ENCODE measurements around the gene PPT2.

Gene PPT2

GRCh38 chr6:32109765-32110160, 44.2 kb upstream of the PPT2 start:
- DNase-seq (ENCODE audit: low read depth), result no peak
- H3K4me3 ChIP-seq (ENCODE audit: low read depth, low read length), result no peak overlapping the region
- TF ChIP-seq, protein P1, sequence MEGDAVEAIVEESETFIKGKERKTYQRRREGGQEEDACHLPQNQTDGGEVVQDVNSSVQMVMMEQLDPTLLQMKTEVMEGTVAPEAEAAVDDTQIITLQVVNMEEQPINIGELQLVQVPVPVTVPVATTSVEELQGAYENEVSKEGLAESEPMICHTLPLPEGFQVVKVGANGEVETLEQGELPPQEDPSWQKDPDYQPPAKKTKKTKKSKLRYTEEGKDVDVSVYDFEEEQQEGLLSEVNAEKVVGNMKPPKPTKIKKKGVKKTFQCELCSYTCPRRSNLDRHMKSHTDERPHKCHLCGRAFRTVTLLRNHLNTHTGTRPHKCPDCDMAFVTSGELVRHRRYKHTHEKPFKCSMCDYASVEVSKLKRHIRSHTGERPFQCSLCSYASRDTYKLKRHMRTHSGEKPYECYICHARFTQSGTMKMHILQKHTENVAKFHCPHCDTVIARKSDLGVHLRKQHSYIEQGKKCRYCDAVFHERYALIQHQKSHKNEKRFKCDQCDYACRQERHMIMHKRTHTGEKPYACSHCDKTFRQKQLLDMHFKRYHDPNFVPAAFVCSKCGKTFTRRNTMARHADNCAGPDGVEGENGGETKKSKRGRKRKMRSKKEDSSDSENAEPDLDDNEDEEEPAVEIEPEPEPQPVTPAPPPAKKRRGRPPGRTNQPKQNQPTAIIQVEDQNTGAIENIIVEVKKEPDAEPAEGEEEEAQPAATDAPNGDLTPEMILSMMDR (IDR thresholded peaks at IDR 0.05; ENCODE audit: low read depth, low read length, missing control alignments), result no peak

DNA sequence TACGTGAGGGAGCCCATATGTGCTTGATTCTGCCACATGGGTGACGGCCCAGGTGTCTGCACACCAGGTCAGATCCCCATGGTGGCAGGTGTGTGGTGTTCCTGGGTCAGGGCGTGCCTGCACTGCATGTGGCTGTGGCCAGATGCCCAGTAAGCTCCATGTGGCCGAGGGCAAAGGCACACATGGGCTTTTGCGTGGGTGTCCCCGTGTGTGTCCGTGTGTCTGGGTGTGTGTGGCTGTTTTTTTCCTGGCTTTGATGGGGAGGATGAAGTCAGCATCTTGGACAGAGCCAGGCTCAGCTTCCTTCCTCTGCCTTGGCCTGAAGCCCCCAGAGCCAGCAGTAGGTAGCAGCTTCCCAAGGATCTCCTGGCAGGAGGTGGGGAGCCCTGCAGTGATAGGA, 43.3 kb upstream of the PPT2 start:
- no peak overlapping the region for H3K4me3 ChIP-seq (ENCODE audit: low read depth, low read length)
- DNase-seq (ENCODE audit: low read depth), result no peak
- TF ChIP-seq, protein P1 (IDR thresholded peaks at IDR 0.05; ENCODE audit: low read depth, low read length, missing control alignments), result no peak

- TF ChIP-seq, protein P1 (IDR thresholded peaks at IDR 0.05; ENCODE audit: low read depth, low read length, missing control alignments), result no peak
- no peak for DNase-seq (ENCODE audit: low read depth)
- H3K4me3 ChIP-seq (ENCODE audit: low read depth, low read length), result no peak overlapping the region
Measured at GRCh38 chr6:32111424-32112066, 42.4 kb upstream of the PPT2 start.

DNA sequence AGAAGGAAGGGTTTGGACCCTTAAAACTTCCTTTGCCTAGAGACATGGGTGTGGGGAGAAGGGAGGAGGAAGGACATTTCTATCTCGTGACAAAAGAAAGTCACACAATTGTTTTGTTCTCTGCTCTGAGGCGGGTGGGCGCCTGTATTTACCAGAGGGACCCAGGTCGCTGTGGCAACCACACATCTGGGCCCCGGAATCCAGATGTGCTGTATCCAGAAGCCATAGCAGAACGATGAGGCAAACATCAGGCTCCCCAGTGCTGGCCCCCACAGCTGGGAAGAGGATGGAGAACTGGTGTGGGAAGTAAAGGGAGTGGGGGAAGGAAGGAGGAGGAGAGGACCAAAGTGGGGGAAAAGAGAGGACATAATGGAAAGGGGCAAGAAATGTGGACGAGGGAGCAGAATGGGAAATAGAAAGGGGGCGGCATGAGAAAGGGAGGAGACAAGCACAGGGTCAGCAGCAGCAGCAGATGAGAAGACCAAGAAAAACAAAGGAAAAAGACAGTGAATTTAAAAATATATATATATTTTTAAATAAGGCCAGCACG, 41.4 kb upstream of the PPT2 start:
- H3K4me3 ChIP-seq (ENCODE audit: low read depth, low read length), result no peak overlapping the region
- DNase-seq (ENCODE audit: low read depth), result no peak
- TF ChIP-seq, protein P1 (IDR thresholded peaks at IDR 0.05; ENCODE audit: low read depth, low read length, missing control alignments), result no peak

- no peak for DNase-seq (ENCODE audit: low read depth)
- TF ChIP-seq, protein P1 (IDR thresholded peaks at IDR 0.05; ENCODE audit: low read depth, low read length, missing control alignments), result no peak
- H3K4me3 ChIP-seq (ENCODE audit: low read depth, low read length), result no peak overlapping the region
Measured at GRCh38 chr6:32113386-32114352, 40.3 kb upstream of the PPT2 start.

GRCh38 chr6:32114796-32115195, 39.1 kb upstream of the PPT2 start:
- no peak for DNase-seq (ENCODE audit: low read depth)
- H3K4me3 ChIP-seq (ENCODE audit: low read depth, low read length), result no peak overlapping the region

More at GRCh38 chr6:32114796-32115195, 39.1 kb upstream of the PPT2 start:
- TF ChIP-seq, protein P1 (IDR thresholded peaks at IDR 0.05; ENCODE audit: low read depth, low read length, missing control alignments), result no peak

Measured in GM12864 (cell line).